SIG-M5 (cell line): ENCODE data around the gene TSSC4.

Experiments used
- DNase-seq: peaks from one replicate; lab custom pipeline; 2025; lab: John Stamatoyannopoulos, UW

The TSSC4 gene

GRCh38 chr11:2400762-2401435 lies 349 bp downstream of the TSSC4 start:
- DNase-seq: no peak

GRCh38 chr11:2401436-2401984 lies 960 bp downstream of the TSSC4 start:
- DNase-seq: no peak

- DNase-seq: no peak
Observed at GRCh38 chr11:2402106-2402505, 1.6 kb downstream of the TSSC4 start.

- no peak for DNase-seq
Observed at GRCh38 chr11:2402890-2403645, 2.5 kb downstream of the TSSC4 start.

GRCh38 chr11:2404735-2405196 lies 4.2 kb downstream of the TSSC4 start:
- DNase-seq: no peak

- no peak for DNase-seq
Observed at GRCh38 chr11:2406451-2406850, 5.9 kb downstream of the TSSC4 start.

- no peak for DNase-seq
Observed at GRCh38 chr11:2406878-2407410, 6.4 kb downstream of the TSSC4 start.

- no peak for DNase-seq
Observed at GRCh38 chr11:2408671-2409070, 8.1 kb downstream of the TSSC4 start.

- no peak for DNase-seq
Observed at GRCh38 chr11:2409126-2409525, 8.6 kb downstream of the TSSC4 start.

GRCh38 chr11:2409611-2410468 lies 9.3 kb downstream of the TSSC4 start:
- no peak for DNase-seq

GRCh38 chr11:2410616-2411015 lies 10.1 kb downstream of the TSSC4 start:
- DNase-seq: no peak

- DNase-seq: no peak
Observed at GRCh38 chr11:2411446-2412305, 11.1 kb downstream of the TSSC4 start.

- DNase-seq: no peak
Observed at GRCh38 chr11:2412323-2412722, 11.8 kb downstream of the TSSC4 start.

- no peak for DNase-seq
Observed at GRCh38 chr11:2413742-2414579, 13.4 kb downstream of the TSSC4 start.

GRCh38 chr11:2414616-2415015 lies 14.1 kb downstream of the TSSC4 start:
- DNase-seq: no peak

GRCh38 chr11:2415171-2415570 lies 14.6 kb downstream of the TSSC4 start:
- no peak for DNase-seq

GRCh38 chr11:2415601-2416380 lies 15.2 kb downstream of the TSSC4 start:
- no peak for DNase-seq

GRCh38 chr11:2416765-2417164 lies 16.2 kb downstream of the TSSC4 start:
- no peak for DNase-seq
